ENCODE measurements around the gene PCDHA10. TPM values are rescaled to one million over a fixed set of nuclear protein-coding genes. Genes with fewer than 3 reads are reported as not detected.

The PCDHA10 gene
- total RNA-seq, 1 experiment from 2014 or later: 10.7 TPM

- Histone ChIP-seq H3T11ph (ENCODE audit: low read length) (no peak overlapping the region), H3K4ac (ENCODE audit: low read depth, low read length) (no peak overlapping the region), H2BK15ac (ENCODE audit: low read depth, low read length) (no peak overlapping the region; the same call in 1 of the 2 replicates), H2BK5ac (ENCODE audit: insufficient read length, low read length) (no peak overlapping the region), H3K9ac (ENCODE audit: extremely low read depth, insufficient read length, low read length) (no peak overlapping the region), H2AK5ac (ENCODE audit: insufficient read length, low read length) (no peak overlapping the region), H3K79me1 (ENCODE audit: insufficient read depth, low read depth, low read length, poor library complexity, severe bottlenecking) (no peaks in the 10 kb centered on the region), H3K9me3 (ENCODE audit: control insufficient read depth, low read depth, low read length) (no peaks in the 10 kb centered on the region), H3K4me1 (ENCODE audit: insufficient read depth, low read length) (no peaks in the 10 kb centered on the region), H3K27me3 (ENCODE audit: insufficient read depth, low read length) (no peaks in the 10 kb centered on the region), H2AFZ (ENCODE audit: low read length) (no peak overlapping the region), H2BK120ac (ENCODE audit: low read depth, low read length, poor library complexity, severe bottlenecking) (no peak overlapping the region), H3K4me2 (ENCODE audit: insufficient read depth, insufficient read length, low read length) (no peak overlapping the region), H2BK20ac (ENCODE audit: low read depth, low read length, poor library complexity, severe bottlenecking) (no peak overlapping the region), H3K23me2 (ENCODE audit: insufficient read length, low read depth, low read length, poor library complexity, severe bottlenecking) (no peaks in the 10 kb centered on the region), H4K5ac (ENCODE audit: insufficient read length, low read depth, low read length) (no peak overlapping the region), H2BK12ac (ENCODE audit: insufficient read length, low read depth, low read length) (no peak overlapping the region), H3K18ac (ENCODE audit: insufficient read length, low read depth, low read length) (no peak overlapping the region), H3K27ac (ENCODE audit: insufficient read length, low read depth, low read length) (no peak overlapping the region), H3K14ac (ENCODE audit: insufficient read depth, low read length) (no peak overlapping the region), H4K20me1 (ENCODE audit: control insufficient read depth, insufficient read depth, insufficient read length) (no peaks in the 10 kb centered on the region), H3K79me2 (ENCODE audit: insufficient read depth, low read length) (no peaks in the 10 kb centered on the region; the same call in 1 of the 2 replicates), H4K8ac (replicated peaks; ENCODE audit: insufficient read length, low read depth, low read length) (no peak overlapping the region), H3K23ac (ENCODE audit: insufficient read length, low read depth, low read length) (no peak overlapping the region), H3K56ac (ENCODE audit: insufficient read length, low read depth, low read length) (no peak overlapping the region), H4K91ac (ENCODE audit: insufficient read length, low read depth, low read length) (no peak overlapping the region)
- H3K27me3 Mint-ChIP-seq (ENCODE audit: low read depth): no peaks in the 10 kb centered on the region
- H3K36me3 Mint-ChIP-seq (ENCODE audit: insufficient read depth in 1 of 3, low read depth in 3 of 3): peaks cover 9 to 24% (median 21%) of the 10 kb centered on the region in 3 experiments; a peak in 6 of 7 replicates
- no peak overlapping the region for H3K4me3 Mint-ChIP-seq
- H3K27ac Mint-ChIP-seq: no peak overlapping the region
- no peaks in the 10 kb centered on the region for H3K9me3 Mint-ChIP-seq
- no peak for TF ChIP-seq CTCF (conservative IDR thresholded peaks at IDR 0.05)
- WGBS (ENCODE audit: extremely low coverage, insufficient read length, low lambda C conversion rate): no CpG with 5 or more reads among the region's 37 CpGs
- DNase-seq: no peak
- H3K4me1 Mint-ChIP-seq: peaks cover 10 to 14% of the 10 kb centered on the region in 2 experiments; a peak in 2 of 4 replicates
Observed at GRCh38 chr5:140877262-140877581, 21.5 kb downstream of the PCDHA10 start.
